B cell (primary cell): ENCODE results near the gene NAB1. TPM values are rescaled to one million over a fixed set of nuclear protein-coding genes. Genes with fewer than 3 reads are reported as not detected.
A peak's percentile ranks its signal among the peaks of the same experiment; 100 is the strongest.

ENCODE experiments used
- ATAC-seq: fragments of 200-7000 bp; cut with Tn5 transposase; one replicate; pipeline ENCODE4 v1.10.0; 2021; ENCODE audit warnings: low read depth, mild to moderate bottlenecking, moderate number of reproducible peaks, moderate library complexity
- CTCF ChIA-PET: fragments of 350-600 bp; sonication (Branson Sonifier 250); formaldehyde crosslinking; loops from one replicate; lab custom pipeline; 2021; ENCODE audit warnings: antibody characterized with exemption, inconsistent platforms; lab: Charles Lee
- POLR2A ChIA-PET: fragments of 350-600 bp; sonication (Branson Sonifier 250); formaldehyde crosslinking; loops from one replicate; lab custom pipeline; 2021; ENCODE audit warnings: antibody characterized with exemption; lab: Charles Lee
- DNase-seq: peaks from one replicate; pipeline ENCODE4 v3.0.0; 2013
- H2AFZ ChIP-seq: 2 replicates; pipeline ENCODE4 v1.6.1; 2012; ENCODE audit warnings: mild to moderate bottlenecking, low read depth, low read length; ENCODE audit not compliant: insufficient read depth, poor library complexity, severe bottlenecking
- H3K27ac ChIP-seq, 2 donors: 1 replicate in 1 of 2; 2 replicates in 1 of 2; pipeline ENCODE4 v1.5.1; 2012 to 2013; ENCODE audit warnings: low read length in 2 of 2, mild to moderate bottlenecking in 2 of 2, moderate library complexity in 1 of 2
- H3K27me3 ChIP-seq, 4 experiments: fragments of 200-600 bp in 1 of 4; sonication (generic) in 1 of 4; replicated peaks in 1 of 4; 1 replicate in 2 of 4; 2 replicates in 2 of 4; pipeline versions ENCODE4 v1.6.1 to v1.7.0; 2013 to 2016; ENCODE audit warnings: low read length in 3 of 4, mild to moderate bottlenecking in 2 of 4, mixed read lengths in 1 of 4, moderate library complexity in 1 of 4; ENCODE audit not compliant: insufficient read depth in 4 of 4, control insufficient read depth in 3 of 4; ENCODE audit errors: control extremely low read depth in 1 of 4
- H3K36me3 ChIP-seq, 2 experiments: replicated peaks in 1 of 2; 1 replicate in 1 of 2; 2 replicates in 1 of 2; pipeline versions ENCODE4 v1.6.1 to v1.7.1; 2013; ENCODE audit warnings: low read length in 1 of 2; ENCODE audit not compliant: insufficient read depth in 2 of 2, control insufficient read depth in 1 of 2; ENCODE audit errors: control extremely low read depth in 1 of 2, extremely low read depth in 1 of 2
- H3K4me1 ChIP-seq, 2 donors: fragments of 200-600 bp in 1 of 2; sonication (generic) in 1 of 2; 1 replicate in 1 of 2; 2 replicates in 1 of 2; pipeline versions ENCODE4 v1.5.1 to v1.6.1; 2013 to 2017; ENCODE audit warnings: low read length in 2 of 2; ENCODE audit not compliant: control insufficient read depth in 2 of 2, insufficient read depth in 2 of 2
- H3K4me2 ChIP-seq: replicated peaks from 2 replicates; pipeline ENCODE3; 2012; ENCODE audit warnings: mild to moderate bottlenecking, low read depth, low read length; ENCODE audit not compliant: poor library complexity, severe bottlenecking
- H3K4me3 ChIP-seq, 5 experiments: fragments of 200-600 bp in 1 of 5; sonication (generic) in 1 of 5; 1 replicate in 3 of 5; 2 replicates in 2 of 5; pipeline versions ENCODE4 v1.5.1 to v1.7.0; 2011 to 2016; ENCODE audit warnings: low read length in 4 of 5, mild to moderate bottlenecking in 4 of 5, low read depth in 2 of 5, control low read depth in 1 of 5, moderate library complexity in 1 of 5; ENCODE audit not compliant: insufficient read depth in 1 of 5; ENCODE audit errors: control extremely low read depth in 1 of 5, extremely low read depth in 1 of 5
- H3K79me2 ChIP-seq: fragments of 200-600 bp; sonication (generic); one replicate; pipeline ENCODE4 v1.6.0; 2016; ENCODE audit warnings: low read length; ENCODE audit not compliant: control insufficient read depth, insufficient read depth
- H3K9ac ChIP-seq: fragments of 200-600 bp; sonication (generic); 2 replicates; pipeline ENCODE4 v1.6.1; 2017; ENCODE audit warnings: mild to moderate bottlenecking, low read length, moderate library complexity
- H3K9me3 ChIP-seq, 3 donors: one replicate each; pipeline versions ENCODE4 v1.6.1 to v1.7.1; 2013; ENCODE audit warnings: low read length in 2 of 3; ENCODE audit not compliant: control insufficient read depth in 2 of 3, insufficient read depth in 1 of 3; ENCODE audit errors: control extremely low read depth in 1 of 3
- H4K20me1 ChIP-seq: 2 replicates; pipeline ENCODE4 v1.6.0; 2012; ENCODE audit warnings: mild to moderate bottlenecking, low read length; ENCODE audit not compliant: insufficient read depth, control insufficient read depth, poor library complexity, severe bottlenecking
- H3K27ac Mint-ChIP-seq: one replicate; pipeline ENCODE4 v1.8.0; 2021; ENCODE audit warnings: mixed read lengths
- H3K27me3 Mint-ChIP-seq: one replicate; pipeline ENCODE4 v1.8.0; 2021; ENCODE audit warnings: mixed read lengths
- H3K4me1 Mint-ChIP-seq: one replicate; pipeline ENCODE4 v1.8.0; 2021; ENCODE audit warnings: mixed read lengths
- H3K4me3 Mint-ChIP-seq: one replicate; pipeline ENCODE4 v1.8.0; 2021; ENCODE audit warnings: mixed read lengths
- H3K9me3 Mint-ChIP-seq: one replicate; pipeline ENCODE4 v1.8.0; 2022; ENCODE audit warnings: mixed read lengths; ENCODE audit not compliant: insufficient read depth
- EZH2 ChIP-seq: IDR thresholded peaks from 2 replicates; pipeline ENCODE4 v1.6.1; 2012; ENCODE audit warnings: borderline replicate concordance, low read depth, mild to moderate bottlenecking, moderate library complexity, low read length; ENCODE audit not compliant: insufficient read depth, poor library complexity, severe bottlenecking
- WGBS: methylation state at CpG from one replicate; pipeline ENCODE4 v1.1.5; 2013; ENCODE audit warnings: missing lambda C conversion rate; ENCODE audit not compliant: insufficient coverage; 5-methylcytosine and 5-hydroxymethylcytosine counted together
- intact Hi-C: fragments of 100-400 bp; cut with micrococcal nuclease; formaldehyde crosslinking; loops from one replicate; pipeline ENCODE4 v1.10.0; 2022
- polyA plus RNA-seq: library from polyadenylated mRNA; depleted of rRNA; stranded (reverse); fragments of >200 nt; gene quantifications from 2 replicates; pipeline ENCODE4 v1.2.3, GENCODE V29; 2012
- total RNA-seq, 2 donors: library from RNA; stranded (reverse); fragments of 120-200 nt in 1 of 2; gene quantifications; 1 replicate in 1 of 2; 2 replicates in 1 of 2; pipeline versions ENCODE4 v1.2.3 to v1.2.4, GENCODE V29; 2013 to 2022
- TF ChIP-seq, protein P1 (sequence below): fragments of 200-600 bp; IDR thresholded peaks from one replicate; pipeline ENCODE4 v1.8.0; 2022; ENCODE audit warnings: antibody characterized with exemption, mild to moderate bottlenecking

NAB1 gene
- total and polyA plus RNA-seq, 2 donors (not counting 1 experiment from before 2014, with no cell fraction given): 6.3 to 24.9 TPM

DNA sequence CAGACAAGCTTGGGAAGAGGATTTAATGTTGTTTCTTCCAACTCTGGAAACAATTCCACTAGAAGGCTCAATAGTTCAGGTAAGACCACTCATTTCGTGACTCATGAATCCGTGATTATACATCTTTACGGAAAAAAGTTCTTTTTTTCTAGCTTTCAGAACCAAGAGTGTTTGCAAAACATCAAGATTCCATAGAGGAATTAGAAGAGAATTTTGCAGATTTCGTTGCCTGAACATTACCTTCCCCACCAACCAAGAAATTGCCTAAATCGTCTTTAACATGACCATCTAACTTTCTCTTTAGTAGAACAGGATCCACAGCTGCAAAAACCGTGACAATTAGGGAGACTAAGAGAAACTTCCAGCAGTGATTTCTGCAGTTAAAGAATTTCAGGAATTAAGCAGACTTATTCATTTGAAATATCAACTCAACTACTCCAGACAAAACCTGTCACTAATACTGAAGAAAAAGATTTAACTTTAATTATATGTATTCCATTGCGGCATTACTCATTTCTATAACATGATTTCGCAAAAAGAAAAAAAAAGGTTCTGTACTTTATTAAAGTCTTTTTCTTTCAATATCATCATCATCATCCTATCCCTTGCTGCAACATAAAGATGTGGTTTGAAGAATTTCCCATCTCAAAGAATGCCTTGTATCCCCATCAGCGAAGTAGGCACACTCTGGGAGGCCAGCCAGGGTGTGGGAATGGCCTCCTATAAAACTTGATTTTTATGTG is 1.9 kb upstream of the NAB1 start:
- TF ChIP-seq, protein P1, sequence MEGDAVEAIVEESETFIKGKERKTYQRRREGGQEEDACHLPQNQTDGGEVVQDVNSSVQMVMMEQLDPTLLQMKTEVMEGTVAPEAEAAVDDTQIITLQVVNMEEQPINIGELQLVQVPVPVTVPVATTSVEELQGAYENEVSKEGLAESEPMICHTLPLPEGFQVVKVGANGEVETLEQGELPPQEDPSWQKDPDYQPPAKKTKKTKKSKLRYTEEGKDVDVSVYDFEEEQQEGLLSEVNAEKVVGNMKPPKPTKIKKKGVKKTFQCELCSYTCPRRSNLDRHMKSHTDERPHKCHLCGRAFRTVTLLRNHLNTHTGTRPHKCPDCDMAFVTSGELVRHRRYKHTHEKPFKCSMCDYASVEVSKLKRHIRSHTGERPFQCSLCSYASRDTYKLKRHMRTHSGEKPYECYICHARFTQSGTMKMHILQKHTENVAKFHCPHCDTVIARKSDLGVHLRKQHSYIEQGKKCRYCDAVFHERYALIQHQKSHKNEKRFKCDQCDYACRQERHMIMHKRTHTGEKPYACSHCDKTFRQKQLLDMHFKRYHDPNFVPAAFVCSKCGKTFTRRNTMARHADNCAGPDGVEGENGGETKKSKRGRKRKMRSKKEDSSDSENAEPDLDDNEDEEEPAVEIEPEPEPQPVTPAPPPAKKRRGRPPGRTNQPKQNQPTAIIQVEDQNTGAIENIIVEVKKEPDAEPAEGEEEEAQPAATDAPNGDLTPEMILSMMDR: no peak
- no peak for TF ChIP-seq EZH2
- H3K4me3 ChIP-seq: no peak overlapping the region
- H3K79me2 ChIP-seq: peaks cover 24% of the 10 kb centered on the region
- CTCF ChIA-PET: interaction anchor here (0.6 to 2.5 kb wide), 2 partner anchors 34 to 190 kb away, joined by 4 to 9 read pairs; no protein-coding TSS in a partner anchor
- H3K27ac ChIP-seq: peak overlapping the region in 1 of 2 donors; percentile 39
- Mint-ChIP-seq H3K4me1 (peaks cover 25% of the 10 kb centered on the region), H3K4me3 (peak overlapping the region; percentile 13), H3K9me3 (no peaks in the 10 kb centered on the region), H3K27me3 (no peaks in the 10 kb centered on the region), H3K27ac (peak overlapping the region; percentile 43)
- 80% methylated on average over 1 of the region's 9 CpGs for WGBS
- no peak for DNase-seq
- ATAC-seq: no peak
- H3K27me3 ChIP-seq: no peaks in the 10 kb centered on the region
- H2AFZ ChIP-seq: peak overlapping the region; percentile 27
- H3K4me1 ChIP-seq: peaks cover 8 to 14% of the 10 kb centered on the region in 2 donors
- intact Hi-C loops: no loop called here
- no peaks in the 10 kb centered on the region for H3K9me3 ChIP-seq
- H4K20me1 ChIP-seq: no peaks in the 10 kb centered on the region
- POLR2A ChIA-PET: no interaction called here
- H3K4me2 ChIP-seq: no peak overlapping the region
- H3K36me3 ChIP-seq: no peaks in the 10 kb centered on the region
- no peak overlapping the region for H3K9ac ChIP-seq
